ENCODE data around the gene MTUS2. TPM values are rescaled to one million over a fixed set of nuclear protein-coding genes. Genes with fewer than 3 reads are reported as not detected.

Gene MTUS2
- total and polyA plus RNA-seq, 2 experiments from 2014 or later: 0.27 to 0.38 TPM

- H3K27ac ChIP-seq (ENCODE audit: low read depth): no peak overlapping the region
- H3K27me3 Mint-ChIP-seq (ENCODE audit: insufficient read depth, low read depth, poor library complexity): no peaks in the 10 kb centered on the region
- H3K9me2 ChIP-seq (ENCODE audit: insufficient read depth): 0 out of 2 replicates have a peak, but pooled peaks cover 2% of the 10 kb centered on the region
- no peak overlapping the region for H3K27ac Mint-ChIP-seq
- H3K4me3 Mint-ChIP-seq: no peak overlapping the region
- H3K79me2 ChIP-seq (replicated peaks; ENCODE audit: insufficient read depth): no peaks in the 10 kb centered on the region
- H3K4me1 ChIP-seq (ENCODE audit: insufficient read depth): no peaks in the 10 kb centered on the region
- H3K9me3 Mint-ChIP-seq: peaks cover 3% of the 10 kb centered on the region; the same call in 2 of the 3 replicates
- H4K20me1 ChIP-seq (replicated peaks; ENCODE audit: insufficient read depth): no peaks in the 10 kb centered on the region
- no peak for TF ChIP-seq ZNF462 (CRISPR knock-in tag; IDR thresholded peaks at IDR 0.05)
- no peak for TF ChIP-seq ETS1 (IDR thresholded peaks at IDR 0.05)
- TF ChIP-seq REST (IDR thresholded peaks at IDR 0.05; ENCODE audit: unreplicated experiment): no peak
- no peaks in the 10 kb centered on the region for H3F3A ChIP-seq (replicated peaks; ENCODE audit: low read depth)
- DNase-seq (ENCODE audit: low spot score) (no peak), ATAC-seq (no peak)
- H3K36me3 Mint-ChIP-seq (ENCODE audit: low read depth): no peaks in the 10 kb centered on the region; the same call in 1 of the 3 replicates
- H2AFZ ChIP-seq: no peak overlapping the region
- H3K4me2 ChIP-seq: no peak overlapping the region
- no peaks in the 10 kb centered on the region for H3K36me3 ChIP-seq (ENCODE audit: insufficient read depth)
- H3K4me3 ChIP-seq: no peak overlapping the region
- H3K4me1 Mint-ChIP-seq: peaks cover 8% of the 10 kb centered on the region; the same call in 2 of the 3 replicates
- no peaks in the 10 kb centered on the region for H3K27me3 ChIP-seq (ENCODE audit: insufficient read depth)
Measured at GRCh38 chr13:29457299-29457698, 637.2 kb downstream of the MTUS2 start.
